SK-N-SH (cell line): ENCODE measurements around the gene TASP1.

Experiments
- CHD2 ChIP-seq: fragments of 150-350 bp; IDR thresholded peaks from 2 replicates; pipeline ENCODE4 v1.6.1; 2018; ENCODE audit warnings: low read length; ENCODE audit not compliant: partially characterized antibody
- GABPA ChIP-seq: IDR thresholded peaks from 2 replicates; pipeline ENCODE4 v1.4.0; 2012; ENCODE audit warnings: low read depth, mild to moderate bottlenecking
- MEF2A ChIP-seq: IDR thresholded peaks from 2 replicates; pipeline ENCODE4 v1.4.0; 2012; ENCODE audit warnings: low read depth, borderline replicate concordance
- RCOR1 ChIP-seq: fragments of 150-350 bp; IDR thresholded peaks from 2 replicates; pipeline ENCODE4 v1.6.1; 2017; ENCODE audit warnings: antibody characterized with exemption, low read length
- TAF1 ChIP-seq: IDR thresholded peaks from 2 replicates; pipeline ENCODE4 v1.6.1; 2012; ENCODE audit warnings: low read depth, mild to moderate bottlenecking, low read length, moderate library complexity, borderline replicate concordance
- TF ChIP-seq, protein P1 (sequence below): IDR thresholded peaks from 2 replicates; pipeline ENCODE4 v1.6.1; 2012; ENCODE audit warnings: mild to moderate bottlenecking, low read depth, low read length, moderate library complexity
- TF ChIP-seq, protein P2 (sequence below): fragments of 200-600 bp; sonication (generic); IDR thresholded peaks from 2 replicates; pipeline ENCODE4 v1.6.1; 2017; ENCODE audit warnings: antibody characterized with exemption, mild to moderate bottlenecking, moderate library complexity

DNA sequence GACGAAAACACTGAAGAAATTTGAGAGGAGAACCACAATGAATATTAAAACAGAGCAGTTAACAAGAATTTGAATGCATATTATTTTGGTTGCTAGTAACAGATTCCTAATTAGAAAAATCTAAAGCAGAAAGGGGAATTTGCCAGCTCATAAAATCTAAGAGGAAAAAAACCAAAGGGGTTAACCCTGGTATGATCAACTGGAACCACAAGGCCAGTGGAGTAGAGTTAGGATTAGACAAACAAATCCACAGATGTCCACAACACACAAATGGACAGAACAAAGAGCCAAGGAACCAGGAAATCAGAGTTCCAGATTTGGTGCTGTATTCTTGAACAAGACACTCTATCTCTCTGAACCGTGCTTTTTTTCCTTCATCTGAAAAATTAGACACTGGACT is 195.0 kb downstream of the TASP1 start:
- TF ChIP-seq CHD2 (no peak), TAF1 (no peak), RCOR1 (no peak), GABPA (no peak), MEF2A (no peak)
- TF ChIP-seq, protein P1, sequence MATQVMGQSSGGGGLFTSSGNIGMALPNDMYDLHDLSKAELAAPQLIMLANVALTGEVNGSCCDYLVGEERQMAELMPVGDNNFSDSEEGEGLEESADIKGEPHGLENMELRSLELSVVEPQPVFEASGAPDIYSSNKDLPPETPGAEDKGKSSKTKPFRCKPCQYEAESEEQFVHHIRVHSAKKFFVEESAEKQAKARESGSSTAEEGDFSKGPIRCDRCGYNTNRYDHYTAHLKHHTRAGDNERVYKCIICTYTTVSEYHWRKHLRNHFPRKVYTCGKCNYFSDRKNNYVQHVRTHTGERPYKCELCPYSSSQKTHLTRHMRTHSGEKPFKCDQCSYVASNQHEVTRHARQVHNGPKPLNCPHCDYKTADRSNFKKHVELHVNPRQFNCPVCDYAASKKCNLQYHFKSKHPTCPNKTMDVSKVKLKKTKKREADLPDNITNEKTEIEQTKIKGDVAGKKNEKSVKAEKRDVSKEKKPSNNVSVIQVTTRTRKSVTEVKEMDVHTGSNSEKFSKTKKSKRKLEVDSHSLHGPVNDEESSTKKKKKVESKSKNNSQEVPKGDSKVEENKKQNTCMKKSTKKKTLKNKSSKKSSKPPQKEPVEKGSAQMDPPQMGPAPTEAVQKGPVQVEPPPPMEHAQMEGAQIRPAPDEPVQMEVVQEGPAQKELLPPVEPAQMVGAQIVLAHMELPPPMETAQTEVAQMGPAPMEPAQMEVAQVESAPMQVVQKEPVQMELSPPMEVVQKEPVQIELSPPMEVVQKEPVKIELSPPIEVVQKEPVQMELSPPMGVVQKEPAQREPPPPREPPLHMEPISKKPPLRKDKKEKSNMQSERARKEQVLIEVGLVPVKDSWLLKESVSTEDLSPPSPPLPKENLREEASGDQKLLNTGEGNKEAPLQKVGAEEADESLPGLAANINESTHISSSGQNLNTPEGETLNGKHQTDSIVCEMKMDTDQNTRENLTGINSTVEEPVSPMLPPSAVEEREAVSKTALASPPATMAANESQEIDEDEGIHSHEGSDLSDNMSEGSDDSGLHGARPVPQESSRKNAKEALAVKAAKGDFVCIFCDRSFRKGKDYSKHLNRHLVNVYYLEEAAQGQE = no peak
- TF ChIP-seq, protein P2, sequence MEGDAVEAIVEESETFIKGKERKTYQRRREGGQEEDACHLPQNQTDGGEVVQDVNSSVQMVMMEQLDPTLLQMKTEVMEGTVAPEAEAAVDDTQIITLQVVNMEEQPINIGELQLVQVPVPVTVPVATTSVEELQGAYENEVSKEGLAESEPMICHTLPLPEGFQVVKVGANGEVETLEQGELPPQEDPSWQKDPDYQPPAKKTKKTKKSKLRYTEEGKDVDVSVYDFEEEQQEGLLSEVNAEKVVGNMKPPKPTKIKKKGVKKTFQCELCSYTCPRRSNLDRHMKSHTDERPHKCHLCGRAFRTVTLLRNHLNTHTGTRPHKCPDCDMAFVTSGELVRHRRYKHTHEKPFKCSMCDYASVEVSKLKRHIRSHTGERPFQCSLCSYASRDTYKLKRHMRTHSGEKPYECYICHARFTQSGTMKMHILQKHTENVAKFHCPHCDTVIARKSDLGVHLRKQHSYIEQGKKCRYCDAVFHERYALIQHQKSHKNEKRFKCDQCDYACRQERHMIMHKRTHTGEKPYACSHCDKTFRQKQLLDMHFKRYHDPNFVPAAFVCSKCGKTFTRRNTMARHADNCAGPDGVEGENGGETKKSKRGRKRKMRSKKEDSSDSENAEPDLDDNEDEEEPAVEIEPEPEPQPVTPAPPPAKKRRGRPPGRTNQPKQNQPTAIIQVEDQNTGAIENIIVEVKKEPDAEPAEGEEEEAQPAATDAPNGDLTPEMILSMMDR = no peak
